LoVo (cell line): ENCODE measurements around the gene GRIK2.

Experiments used
- DNase-seq: peaks from one replicate; pipeline ENCODE4 v3.0.0-alpha.2; 2016; ENCODE audit warnings: low spot score

Gene GRIK2

DNA sequence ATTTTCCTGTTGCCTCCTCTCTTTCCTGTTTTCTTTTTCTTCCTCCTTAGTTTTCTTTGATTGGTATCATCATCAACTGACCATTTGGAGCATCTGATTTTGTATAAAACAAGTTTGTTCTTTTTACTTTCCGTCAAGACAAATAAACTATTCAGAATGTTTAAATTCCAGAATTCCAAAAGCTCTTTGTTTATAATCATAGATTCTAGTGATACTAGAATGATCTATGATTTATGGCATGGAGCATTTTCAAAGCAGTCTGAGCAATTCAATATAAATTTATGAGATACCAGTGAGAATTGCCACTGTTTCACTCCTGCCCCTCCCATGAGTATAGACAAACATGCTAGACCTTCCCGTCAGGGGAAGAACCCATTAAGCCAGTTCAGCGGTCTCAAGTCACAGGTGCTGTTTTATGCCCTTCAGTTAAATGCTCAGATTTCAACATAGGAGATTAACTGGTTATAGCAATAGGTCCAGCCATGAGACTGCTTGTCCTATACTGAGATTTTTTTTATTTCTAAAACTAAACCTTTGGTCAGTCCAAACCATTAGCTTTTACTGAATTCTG is 60.7 kb downstream of the GRIK2 start:
- no peak for DNase-seq

DNA sequence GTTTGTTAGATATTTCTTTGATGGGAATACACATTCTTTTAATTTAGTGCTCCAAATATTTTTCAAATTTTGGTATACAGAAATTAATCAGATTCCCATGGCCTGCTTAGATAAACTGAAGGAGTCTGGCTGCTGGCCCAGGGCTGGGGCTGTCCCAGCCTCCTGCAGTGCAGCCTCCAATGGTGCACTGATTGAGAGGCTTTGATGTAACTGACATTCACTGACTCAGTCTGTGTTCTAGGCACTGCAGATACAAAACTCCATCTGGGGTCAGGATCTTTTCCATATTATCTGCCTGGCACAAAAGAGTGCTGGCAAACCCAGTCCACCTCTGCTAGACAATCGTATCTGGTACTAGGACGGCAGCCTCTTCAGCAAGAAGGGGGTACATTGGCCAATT is 64.8 kb downstream of the GRIK2 start:
- no peak for DNase-seq

DNA sequence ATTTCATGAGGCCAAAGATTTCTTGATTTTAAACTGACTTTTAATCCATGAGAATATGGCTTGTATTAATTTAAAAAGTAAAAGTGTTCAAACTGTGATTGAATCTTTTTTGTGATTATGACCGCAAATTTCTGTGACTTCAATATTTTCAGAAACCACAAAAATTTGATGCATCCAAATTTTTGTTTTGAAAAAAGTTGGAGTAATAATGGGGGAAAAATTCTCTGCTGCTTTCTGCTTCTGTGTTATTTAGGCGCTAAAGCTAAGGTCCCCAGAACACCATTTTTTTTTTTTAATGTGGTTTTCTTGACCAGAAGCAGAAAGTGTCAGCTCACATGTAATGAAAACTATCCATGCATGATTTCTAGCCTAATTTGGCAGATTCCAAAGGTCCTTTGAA is 65.3 kb downstream of the GRIK2 start:
- DNase-seq: no peak

DNA sequence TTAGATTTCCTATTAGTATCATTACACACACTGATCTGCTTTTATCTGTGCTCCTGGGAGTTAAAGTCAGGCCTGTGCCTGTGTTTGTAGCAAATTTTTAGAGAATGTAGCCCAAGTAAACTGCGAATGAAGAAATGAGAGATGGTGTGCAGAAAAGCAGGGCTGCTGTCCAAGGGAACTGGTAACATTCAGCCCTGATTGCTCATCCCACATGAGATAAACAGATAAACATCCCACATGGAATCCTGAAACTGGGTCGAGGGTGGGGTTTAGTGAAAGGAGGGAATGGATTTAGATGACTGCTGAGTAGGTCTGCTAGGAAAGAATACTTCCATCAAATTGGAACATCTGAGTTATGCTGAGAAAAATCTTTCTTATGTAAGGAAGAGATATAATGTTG is 69.1 kb downstream of the GRIK2 start:
- no peak for DNase-seq

DNA sequence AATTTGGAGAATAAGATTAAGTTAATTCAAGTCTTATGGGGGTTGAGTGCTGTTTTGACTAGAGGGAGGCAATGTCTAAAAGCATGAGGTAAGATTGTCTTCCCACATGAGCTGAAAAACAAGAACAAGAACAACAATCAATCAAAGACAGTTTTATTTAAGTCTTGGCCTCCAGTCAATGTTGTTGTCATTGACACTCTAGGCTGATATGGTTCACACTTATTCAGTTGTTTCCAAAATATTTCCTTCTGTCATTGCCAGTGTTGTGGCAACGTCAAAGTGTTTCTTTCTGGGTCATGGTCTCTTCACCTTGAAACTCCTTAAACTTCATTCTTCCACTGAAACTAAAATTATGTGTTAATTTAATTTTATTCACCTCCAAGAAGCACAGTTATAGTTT is 72.4 kb downstream of the GRIK2 start:
- no peak for DNase-seq

DNA sequence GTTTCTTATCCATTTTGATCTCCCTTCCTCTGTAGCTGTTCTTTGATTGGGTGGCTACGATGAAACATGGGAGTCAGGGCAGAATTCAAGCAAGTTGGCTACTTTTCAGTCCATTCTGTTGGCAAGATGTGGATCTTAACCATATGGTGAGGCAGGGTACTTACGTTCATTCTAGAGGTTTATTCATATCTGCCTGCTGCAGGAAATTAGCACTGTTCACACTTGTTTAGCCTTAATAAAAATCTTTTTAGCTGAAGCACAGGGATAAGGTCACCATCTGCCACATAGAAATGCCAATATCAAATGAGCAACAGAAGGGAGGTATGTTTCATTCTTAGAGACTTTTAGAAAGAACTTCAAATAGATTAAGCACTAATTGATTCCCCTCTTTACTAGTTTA is 83.9 kb downstream of the GRIK2 start:
- no peak for DNase-seq

DNA sequence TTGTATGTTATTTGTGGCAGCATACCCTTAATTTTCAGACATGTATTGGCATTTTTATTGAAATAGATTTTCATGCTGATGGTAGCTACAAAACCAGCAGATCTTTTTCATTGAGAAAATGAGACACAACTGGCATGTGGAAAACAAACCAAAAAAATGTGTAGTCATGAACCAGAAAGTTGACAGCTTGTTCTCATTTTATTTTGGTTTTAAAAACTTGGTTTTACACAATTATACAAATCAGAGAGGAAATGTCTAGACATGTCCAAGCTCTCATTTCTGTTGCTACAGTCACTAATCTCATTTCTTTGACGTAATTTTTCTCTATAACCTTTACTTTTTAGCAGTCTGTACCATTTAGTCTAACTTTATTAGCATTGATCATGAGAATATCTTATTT is 85.4 kb downstream of the GRIK2 start:
- no peak for DNase-seq

DNA sequence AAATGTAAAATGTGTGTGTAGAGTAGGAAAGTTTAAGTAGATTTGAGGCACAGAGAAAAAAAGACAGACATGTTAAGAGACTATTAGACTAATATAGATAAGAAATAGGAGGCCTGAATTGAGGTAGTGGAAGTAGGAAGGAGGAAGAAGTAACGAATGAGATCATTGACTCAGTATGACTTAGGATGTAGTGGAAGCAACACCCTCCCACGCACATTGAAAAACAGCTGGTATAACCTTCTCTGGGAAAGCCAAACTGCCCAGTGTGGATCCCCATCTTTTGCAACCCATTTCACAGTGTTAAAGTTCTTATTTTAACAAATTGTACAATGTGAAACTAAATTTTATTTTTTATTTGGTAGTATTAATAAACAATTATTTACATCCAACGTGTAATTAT is 89.1 kb downstream of the GRIK2 start:
- DNase-seq: no peak

DNA sequence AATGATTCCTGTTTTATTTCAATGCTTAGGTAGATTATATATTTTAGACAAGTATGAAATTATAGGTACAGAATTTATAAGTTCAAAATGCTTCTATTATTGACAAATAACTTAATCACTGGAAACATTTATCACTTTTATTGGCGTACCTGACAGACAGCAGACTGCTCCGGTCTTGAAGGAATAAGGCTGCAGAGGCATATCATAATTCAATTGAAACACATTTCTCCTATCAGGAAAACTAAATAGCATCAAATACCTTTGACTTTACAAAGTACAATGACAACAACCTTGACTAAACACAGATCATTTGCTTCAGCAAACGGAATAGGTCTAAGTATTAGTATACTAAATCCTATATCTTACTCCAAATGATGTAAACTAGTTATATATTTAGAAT is 91.3 kb downstream of the GRIK2 start:
- DNase-seq: no peak

DNA sequence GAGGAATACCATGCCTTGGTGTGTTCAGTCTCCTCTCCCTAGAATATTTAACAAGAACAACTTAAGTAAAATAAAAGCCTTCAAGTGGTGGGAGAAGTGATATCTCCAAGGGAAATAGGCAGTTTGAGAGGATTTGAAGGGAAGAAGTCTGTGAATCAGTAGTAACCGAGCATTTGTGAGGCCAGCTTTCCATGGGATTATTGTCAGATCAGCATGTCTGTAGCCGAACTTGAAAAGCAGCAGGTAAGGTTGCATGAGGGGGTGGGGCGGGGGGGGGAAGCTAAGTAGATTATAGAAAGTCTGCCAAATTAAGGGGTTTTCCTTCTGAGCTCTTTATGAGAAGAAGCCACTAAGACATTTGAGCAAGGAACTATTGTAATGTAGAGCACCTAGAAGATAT is 92.6 kb downstream of the GRIK2 start:
- DNase-seq: no peak

DNA sequence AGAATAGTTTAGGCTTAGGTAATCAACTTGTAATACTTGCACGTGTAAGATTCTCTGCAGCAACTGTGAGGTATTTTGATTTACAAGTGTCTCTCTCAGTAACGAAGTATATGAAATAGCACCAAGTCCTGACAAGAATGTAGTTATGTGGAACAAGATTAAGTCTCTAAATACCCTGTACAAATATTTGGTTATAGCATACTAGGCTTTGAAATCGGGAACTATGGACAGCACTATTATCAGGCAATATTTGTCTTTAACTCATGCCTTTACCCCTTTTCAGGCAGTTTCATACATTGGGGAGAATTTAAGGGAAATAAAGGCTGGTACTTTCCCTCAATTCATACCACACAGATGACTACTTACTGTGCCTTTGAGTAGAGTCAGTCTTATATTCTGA is 93.2 kb downstream of the GRIK2 start:
- no peak for DNase-seq

DNA sequence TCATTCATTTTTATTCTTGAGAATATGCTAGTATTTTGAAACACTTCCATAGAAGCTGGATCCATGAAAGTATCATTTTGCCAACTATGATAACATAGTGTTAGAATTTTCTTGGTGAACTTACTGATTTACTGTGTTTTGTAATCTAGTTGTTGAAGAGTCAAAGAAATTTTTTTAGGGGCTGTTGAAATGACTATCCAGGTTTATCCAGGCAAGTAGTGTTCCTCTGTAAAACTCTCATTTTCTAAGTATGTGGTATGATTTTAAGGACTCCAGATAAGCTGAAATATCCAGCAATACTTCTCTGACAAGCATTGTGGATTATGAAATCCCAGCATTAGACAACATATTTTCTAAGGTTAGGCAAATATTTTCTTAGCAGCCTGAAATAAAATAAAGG is 95.9 kb downstream of the GRIK2 start:
- no peak for DNase-seq

DNA sequence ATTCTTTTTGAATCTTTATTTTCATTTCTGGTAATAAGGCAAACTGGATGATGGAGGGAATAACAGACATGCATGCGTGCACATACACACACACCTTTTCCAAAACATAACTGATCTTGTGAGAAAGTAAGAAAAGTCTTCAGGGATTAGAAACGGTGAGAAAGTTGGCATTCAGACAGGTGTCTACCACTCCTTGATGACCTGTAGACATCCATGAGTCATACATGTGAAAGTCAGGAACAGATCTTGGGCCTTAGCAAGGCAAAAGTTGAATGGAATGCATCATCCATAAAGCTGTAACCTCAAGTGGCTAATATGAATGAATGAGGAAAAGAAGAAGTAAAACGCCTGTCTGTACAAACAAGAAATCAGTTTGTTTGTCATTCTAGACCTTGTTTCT is 97.3 kb downstream of the GRIK2 start:
- no peak for DNase-seq

DNA sequence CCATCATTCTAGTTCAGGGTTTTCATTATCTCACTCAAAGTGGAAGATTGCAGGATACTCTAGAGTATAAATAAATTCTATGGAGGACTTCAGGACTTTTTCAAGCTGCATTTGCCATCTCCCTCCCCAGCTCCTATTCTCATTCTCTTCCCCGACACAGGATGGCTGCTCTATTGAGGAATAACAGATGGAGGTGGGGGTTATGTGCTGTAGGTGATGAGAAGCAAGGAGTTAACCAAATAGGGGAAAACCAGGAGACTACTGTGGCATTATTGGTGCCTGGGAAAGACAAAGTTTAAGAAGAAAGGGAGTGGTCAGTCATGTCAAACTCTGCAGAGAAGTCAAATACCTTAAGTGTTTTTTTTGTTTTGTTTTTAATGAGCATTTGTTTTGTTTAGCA is 109.3 kb downstream of the GRIK2 start:
- DNase-seq: no peak

DNA sequence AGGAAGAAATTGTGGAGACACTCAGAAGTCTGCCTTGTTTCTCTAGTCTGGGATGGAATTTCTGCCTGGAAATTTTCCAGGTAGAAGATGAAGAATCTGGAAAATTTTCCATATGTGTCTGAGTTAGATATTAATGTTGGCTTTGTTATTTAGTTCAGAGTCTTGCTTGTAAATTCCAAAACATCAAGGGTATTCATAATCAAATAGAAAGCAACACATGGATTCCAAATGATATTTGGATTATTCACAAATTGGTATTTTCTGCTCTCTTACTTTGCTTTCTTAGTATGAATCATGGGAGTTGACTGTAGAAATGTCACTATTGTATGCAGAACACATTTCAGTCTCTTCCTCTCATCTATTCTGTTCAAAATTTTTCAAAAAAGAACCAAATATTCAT is 116.0 kb downstream of the GRIK2 start:
- DNase-seq: no peak

DNA sequence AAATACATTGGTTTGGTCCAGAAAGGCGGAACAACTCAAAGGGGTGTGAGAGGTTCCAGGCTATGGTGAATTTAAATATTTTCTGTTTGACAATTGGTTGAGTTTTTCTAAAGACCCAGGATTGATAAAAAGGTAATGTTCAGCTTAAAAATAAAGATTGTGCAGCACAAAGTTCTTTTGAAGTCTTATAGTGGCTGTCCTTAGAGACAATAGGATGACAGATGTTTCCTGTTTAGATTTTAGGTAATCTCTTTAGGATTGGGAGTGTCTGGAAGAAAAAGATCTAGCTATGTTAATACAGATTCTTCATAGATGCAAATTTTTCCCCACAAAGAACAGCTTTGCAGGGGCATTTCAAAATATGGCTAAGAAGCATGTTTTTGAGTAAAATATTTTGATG is 119.7 kb downstream of the GRIK2 start:
- no peak for DNase-seq

DNA sequence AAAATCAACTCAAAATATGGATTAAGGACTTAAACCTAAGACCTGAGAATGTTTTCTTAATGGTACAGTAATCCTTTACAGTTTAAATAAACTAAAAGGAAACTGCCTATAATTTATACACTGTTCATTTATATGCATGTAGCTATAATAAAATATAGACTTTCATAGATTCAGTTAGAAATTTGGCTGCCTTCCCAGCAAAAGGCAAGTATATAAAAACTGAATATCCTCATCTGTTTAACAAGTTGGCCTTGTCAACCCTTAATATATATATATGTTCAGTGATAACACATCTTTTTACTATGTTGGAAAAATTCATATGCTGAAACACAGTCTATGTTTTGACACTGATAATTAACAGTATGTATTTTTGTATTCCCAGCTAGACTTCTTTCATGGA is 123.1 kb downstream of the GRIK2 start:
- DNase-seq: no peak

DNA sequence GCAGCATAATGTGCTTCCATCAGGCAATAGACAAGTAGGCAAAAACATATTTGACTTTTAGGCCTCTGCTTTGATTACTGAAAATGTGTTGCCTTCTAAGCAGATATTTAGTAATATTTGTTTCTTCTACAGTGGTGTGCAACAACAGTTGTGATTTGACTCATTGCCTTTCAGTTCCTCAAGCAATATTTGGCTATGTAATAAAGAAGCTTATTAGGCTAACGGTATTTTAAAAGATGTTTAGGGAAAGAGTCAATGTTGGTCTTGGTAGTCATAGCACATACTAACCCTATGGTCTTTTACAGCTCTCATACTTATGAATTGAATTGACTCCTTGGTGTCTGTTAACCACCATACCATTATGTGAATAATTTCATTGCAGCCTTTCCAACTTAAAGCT is 124.1 kb downstream of the GRIK2 start:
- no peak for DNase-seq

DNA sequence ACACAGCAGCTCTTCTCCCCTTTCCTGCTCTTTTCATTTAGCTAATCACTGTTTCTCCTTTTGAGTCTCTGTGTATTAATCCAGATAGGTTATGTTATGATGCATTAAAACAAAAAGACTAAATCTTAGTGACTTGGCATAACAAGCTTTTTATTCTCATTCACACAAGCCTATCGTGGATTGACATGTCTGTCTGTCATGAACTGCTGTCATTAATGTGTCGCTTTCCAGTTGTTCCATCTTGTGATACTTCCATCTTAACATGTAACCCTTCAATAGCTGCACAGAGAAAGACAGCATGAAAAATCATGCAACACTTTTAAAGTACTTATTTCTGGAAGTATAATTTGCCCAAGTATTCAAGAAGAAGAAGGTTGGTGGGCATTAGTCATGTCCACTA is 128.7 kb downstream of the GRIK2 start:
- no peak for DNase-seq

DNA sequence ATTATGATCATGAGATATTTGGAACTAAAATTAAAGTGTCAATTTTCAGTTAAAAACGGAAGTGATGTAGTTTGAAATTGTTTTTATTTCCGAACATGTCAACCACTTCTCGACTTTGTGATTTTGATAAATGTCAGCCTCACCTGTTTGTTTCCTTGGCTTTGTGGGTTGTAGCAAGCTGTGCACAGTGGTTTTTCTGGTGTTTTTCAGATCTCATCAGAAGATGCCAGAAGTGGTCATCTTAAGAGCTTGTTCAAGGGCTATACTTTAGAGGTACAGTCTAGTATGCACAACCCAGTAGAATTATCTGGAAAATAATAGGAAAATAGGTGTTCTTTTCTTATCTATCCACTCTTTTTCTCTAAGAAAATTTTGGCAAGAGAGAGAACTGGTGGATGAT is 134.0 kb downstream of the GRIK2 start:
- DNase-seq: no peak

DNA sequence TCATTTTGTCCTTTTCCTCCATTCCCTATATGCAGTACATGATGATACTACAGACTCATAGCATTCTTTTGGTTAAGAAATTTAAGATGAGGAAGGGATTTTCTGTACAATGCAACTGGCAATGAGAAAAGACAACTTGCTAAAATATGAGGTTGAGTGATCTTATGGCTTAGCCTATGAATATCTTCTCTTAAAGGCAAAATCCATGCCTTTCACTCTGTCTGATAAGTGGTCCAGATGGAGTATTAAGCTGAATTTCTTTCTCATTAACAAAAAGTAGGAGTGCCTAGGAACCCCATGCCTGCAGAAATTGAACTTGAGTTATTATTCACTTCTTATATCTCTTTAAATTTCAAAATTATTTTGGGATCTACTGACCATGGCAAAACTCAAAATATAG is 135.3 kb downstream of the GRIK2 start:
- no peak for DNase-seq

DNA sequence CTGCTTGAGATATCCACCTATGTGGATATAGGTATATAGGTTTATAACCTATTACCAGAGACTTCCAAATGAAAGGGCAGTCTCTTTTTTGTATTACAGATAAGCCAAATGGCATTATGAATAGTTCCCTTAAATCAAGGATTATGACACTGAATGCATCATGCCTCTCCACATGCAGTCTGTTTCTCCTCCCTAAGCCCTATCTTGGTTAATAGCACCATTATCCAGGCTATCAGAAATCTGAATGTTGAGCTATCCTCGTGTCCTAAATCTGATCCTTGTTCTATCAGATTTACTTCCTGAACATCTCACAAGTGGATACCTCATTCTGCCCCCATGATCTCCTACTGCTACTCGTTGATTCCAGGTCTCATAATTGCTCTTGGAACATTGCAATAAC is 138.0 kb downstream of the GRIK2 start:
- DNase-seq: no peak

DNA sequence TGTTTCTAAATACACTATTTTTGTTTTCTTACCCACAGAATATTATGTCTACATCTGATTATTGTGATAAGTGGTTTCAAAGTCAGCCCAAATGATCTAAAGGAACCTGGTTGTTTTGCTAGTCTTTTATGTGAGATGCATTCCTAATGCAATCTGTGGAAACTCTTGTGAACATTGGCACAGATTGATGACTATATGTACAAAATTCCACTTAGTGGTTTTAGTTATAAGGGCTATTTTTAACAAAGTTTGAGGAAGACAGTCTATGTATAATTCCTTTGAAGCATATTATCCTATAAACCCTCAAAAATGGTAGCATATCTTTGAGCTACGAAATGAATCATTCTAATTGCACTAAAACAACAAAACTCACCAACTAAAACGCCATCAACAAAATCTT is 140.9 kb downstream of the GRIK2 start:
- DNase-seq: no peak

DNA sequence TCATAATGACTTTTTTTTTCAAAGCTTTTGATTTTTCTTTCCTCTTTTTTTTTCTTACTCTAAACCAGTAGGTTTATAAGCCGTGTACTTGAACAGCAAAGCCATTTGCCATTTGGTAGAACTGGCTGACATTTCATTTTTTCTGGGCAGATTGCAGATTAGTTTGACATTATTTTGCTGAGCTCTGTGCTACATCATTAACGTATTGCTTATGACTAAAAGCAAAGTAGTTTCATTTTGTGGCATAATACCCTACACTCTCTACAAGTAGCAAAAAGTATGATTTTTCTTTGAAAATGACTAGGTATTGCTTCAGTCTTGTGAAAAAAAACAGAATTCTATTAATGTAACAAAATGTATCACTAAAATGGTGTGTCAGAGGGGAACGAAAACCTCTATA is 141.3 kb downstream of the GRIK2 start:
- DNase-seq: no peak

DNA sequence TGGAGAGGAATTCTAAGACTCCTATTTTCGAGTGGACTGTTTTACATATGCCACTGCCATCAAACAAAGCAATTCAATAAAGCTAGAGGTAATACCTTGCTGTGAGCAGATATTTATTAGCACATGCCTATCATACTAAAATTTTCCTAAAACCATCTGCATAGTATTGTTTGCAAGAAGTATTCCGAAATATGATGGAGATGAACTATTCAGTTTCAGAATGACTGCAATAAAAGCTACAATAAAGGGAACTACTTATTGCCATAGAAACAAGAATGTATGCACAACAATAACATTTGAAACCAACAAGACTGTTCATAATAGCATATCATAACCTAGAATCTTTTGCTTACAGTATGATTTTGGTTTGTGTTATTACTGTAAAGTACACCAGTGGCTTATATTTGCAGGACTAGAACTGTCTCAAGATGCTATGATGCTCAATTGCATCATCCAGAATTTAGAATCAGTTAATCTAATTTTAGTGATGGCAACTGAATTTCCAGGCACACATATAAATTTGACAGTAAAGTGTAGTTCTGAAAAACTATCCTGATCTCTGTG is 144.3 kb downstream of the GRIK2 start:
- no peak for DNase-seq
